ENCODE results near the gene CENPB. TPM values are rescaled to one million over a fixed set of nuclear protein-coding genes. Genes with fewer than 3 reads are reported as not detected.

CENPB gene
- total RNA-seq, 1 experiment from 2014 or later = 84.3 TPM

DNA sequence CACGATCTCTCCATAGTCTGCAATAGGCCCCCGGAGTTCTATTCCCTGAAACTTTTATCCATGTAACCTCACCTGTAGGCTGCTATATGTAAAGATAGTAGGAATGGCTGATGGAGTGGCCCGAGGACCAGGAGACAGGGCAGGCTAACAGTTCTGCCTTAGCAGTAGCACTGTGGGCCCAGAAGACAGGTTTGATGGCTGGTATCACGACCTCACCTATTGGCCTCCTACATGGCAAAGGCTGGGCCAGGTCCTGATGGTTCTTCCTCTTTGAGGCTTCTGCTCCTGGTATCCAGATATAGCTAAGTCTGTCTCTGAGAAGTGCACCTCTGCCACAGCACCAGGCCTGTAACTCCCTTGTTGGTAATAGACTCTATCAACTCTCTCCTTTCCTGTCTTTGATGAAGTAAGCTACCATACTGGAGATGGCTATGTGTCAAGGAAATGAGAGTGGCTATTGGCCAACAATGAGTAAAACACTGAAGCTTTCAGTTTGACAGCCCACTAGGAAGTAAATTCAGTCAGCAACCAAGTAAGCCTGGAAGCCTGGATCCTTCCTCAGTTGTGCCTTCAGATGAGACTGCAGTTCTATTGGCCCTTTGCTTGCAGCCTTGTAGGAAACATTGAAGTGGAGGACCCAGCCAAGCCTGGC lies 11.0 kb downstream of the CENPB start:
- Mint-ChIP-seq H3K4me3 (ENCODE audit: unreplicated experiment) (no peak overlapping the region), H3K27me3 (ENCODE audit: insufficient read depth, unreplicated experiment) (peaks cover 3% of the 10 kb centered on the region), H3K9me3 (ENCODE audit: unreplicated experiment) (no peaks in the 10 kb centered on the region), H3K4me1 (ENCODE audit: low read depth, unreplicated experiment) (no peaks in the 10 kb centered on the region), H3K27ac (ENCODE audit: unreplicated experiment) (no peak overlapping the region), H3K36me3 (ENCODE audit: insufficient read depth, unreplicated experiment) (no peaks in the 10 kb centered on the region)
- H3K9me3 ChIP-seq = no peaks in the 10 kb centered on the region
- no peak overlapping the region for H3K4me3 ChIP-seq (ENCODE audit: low read depth, low read length)
- TF ChIP-seq, protein P1, sequence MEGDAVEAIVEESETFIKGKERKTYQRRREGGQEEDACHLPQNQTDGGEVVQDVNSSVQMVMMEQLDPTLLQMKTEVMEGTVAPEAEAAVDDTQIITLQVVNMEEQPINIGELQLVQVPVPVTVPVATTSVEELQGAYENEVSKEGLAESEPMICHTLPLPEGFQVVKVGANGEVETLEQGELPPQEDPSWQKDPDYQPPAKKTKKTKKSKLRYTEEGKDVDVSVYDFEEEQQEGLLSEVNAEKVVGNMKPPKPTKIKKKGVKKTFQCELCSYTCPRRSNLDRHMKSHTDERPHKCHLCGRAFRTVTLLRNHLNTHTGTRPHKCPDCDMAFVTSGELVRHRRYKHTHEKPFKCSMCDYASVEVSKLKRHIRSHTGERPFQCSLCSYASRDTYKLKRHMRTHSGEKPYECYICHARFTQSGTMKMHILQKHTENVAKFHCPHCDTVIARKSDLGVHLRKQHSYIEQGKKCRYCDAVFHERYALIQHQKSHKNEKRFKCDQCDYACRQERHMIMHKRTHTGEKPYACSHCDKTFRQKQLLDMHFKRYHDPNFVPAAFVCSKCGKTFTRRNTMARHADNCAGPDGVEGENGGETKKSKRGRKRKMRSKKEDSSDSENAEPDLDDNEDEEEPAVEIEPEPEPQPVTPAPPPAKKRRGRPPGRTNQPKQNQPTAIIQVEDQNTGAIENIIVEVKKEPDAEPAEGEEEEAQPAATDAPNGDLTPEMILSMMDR (IDR thresholded peaks at IDR 0.05; ENCODE audit: insufficient read depth in 1 of 2, low read depth in 1 of 2, low read length in 1 of 2, severe bottlenecking in 1 of 2, unreplicated experiment in 1 of 2) = no peak
- CTCF ChIA-PET = no interaction called here
- no peak for DNase-seq
- no peaks in the 10 kb centered on the region for H3K36me3 ChIP-seq (ENCODE audit: control insufficient read depth, insufficient read depth, low read length)
- no peaks in the 10 kb centered on the region; the same call in 1 of the 2 replicates for H3K4me1 ChIP-seq
- intact Hi-C loops (cut with micrococcal nuclease; ENCODE audit: unreplicated experiment) = no loop called here
- BruUV-seq (replicated peaks) = no TSS peak
- POLR2A ChIA-PET = no interaction called here
- no peaks in the 10 kb centered on the region for H3K27me3 ChIP-seq (replicated peaks; ENCODE audit: control insufficient read depth, insufficient read depth, low read length)

DNA sequence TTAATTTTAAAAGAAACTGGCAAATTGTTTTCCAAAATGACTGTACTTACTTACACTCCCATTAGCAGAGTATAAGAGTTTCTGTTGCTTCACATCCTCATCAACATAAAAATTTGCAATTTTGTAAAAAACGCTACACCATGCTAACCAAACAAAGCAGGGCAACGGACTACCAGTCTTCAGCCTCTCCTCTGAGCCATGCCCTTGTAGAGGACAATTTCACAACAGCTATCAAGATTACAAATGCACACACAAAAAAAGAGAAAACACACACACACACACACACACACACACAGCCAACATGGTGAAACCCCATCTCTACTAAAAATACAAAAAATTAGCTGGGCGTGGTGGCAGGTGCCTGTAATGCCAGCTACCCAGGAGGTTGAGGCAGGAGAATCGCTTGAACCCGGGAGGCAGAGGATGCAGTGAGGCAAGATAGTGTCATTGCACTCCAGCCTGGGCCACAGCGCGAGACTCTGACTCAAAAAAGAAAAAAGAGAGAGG lies 14.9 kb downstream of the CENPB start:
- no peak for DNase-seq
- Mint-ChIP-seq H3K9me3 (ENCODE audit: unreplicated experiment) (no peaks in the 10 kb centered on the region), H3K27me3 (ENCODE audit: insufficient read depth, unreplicated experiment) (no peaks in the 10 kb centered on the region), H3K4me1 (ENCODE audit: low read depth, unreplicated experiment) (peaks cover 7% of the 10 kb centered on the region), H3K36me3 (ENCODE audit: insufficient read depth, unreplicated experiment) (peaks cover 8% of the 10 kb centered on the region), H3K27ac (ENCODE audit: unreplicated experiment) (no peak overlapping the region), H3K4me3 (ENCODE audit: unreplicated experiment) (no peak overlapping the region)
- Histone ChIP-seq H3K36me3 (ENCODE audit: control insufficient read depth, insufficient read depth, low read length) (no peaks in the 10 kb centered on the region), H3K9me3 (no peaks in the 10 kb centered on the region), H3K4me3 (ENCODE audit: low read depth, low read length) (no peak overlapping the region), H3K4me1 (peaks cover 8% of the 10 kb centered on the region), H3K27me3 (replicated peaks; ENCODE audit: control insufficient read depth, insufficient read depth, low read length) (no peaks in the 10 kb centered on the region)
- ChIA-PET POLR2A (no interaction called here), CTCF (interaction anchor here (1.3 kb wide), 1 partner anchor 95 kb away, joined by 3 read pairs; no protein-coding TSS in a partner anchor)
- BruUV-seq (replicated peaks) = no TSS peak
- intact Hi-C loops (cut with micrococcal nuclease; ENCODE audit: unreplicated experiment) = no loop called here
- TF ChIP-seq, protein P1 (IDR thresholded peaks at IDR 0.05; ENCODE audit: insufficient read depth in 1 of 2, low read depth in 1 of 2, low read length in 1 of 2, severe bottlenecking in 1 of 2, unreplicated experiment in 1 of 2) = no peak

DNA sequence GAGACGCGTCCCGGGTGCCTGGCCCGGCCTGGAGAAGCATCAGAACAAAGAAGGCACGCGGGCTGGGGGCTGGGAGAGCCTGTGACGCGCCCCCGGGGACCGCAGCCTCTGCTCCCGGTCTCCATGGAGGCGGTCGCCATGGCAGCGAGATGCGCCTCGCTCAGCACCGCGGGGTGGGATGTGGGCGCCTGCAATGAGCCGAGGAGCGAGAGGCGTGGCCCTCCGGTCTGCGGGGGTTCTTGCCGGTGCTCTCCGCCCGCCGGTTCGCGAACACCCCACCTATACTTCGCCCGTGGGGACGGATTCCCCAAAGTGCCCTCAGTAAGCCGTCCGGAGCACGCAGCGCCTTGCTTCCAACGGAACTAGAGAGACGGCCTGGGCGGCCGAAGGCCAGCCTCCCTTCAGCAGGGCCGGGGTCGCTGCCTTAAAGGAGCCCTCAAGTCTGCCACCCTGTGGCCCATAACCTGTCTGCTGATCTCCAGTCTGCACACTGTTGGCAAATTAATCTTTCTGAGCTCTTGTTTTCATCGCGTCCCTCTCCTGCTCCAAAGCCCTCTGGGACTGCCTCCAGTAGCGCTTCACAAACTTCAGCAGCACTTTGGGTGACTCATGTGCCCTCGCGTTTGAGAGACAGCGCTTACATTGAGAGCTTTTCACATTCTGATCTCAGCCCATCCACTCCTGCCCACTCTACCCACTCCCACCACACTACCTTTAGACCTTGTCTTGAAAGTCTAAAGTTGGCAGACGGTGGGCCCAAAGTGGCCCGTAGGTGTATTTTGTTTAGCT lies 18.0 kb downstream of the CENPB start:
- Mint-ChIP-seq H3K4me3 (ENCODE audit: unreplicated experiment) (peak overlapping the region; percentile 90), H3K9me3 (ENCODE audit: unreplicated experiment) (no peaks in the 10 kb centered on the region), H3K27me3 (ENCODE audit: insufficient read depth, unreplicated experiment) (no peaks in the 10 kb centered on the region), H3K36me3 (ENCODE audit: insufficient read depth, unreplicated experiment) (peaks cover 8% of the 10 kb centered on the region), H3K4me1 (ENCODE audit: low read depth, unreplicated experiment) (peaks cover 7% of the 10 kb centered on the region), H3K27ac (ENCODE audit: unreplicated experiment) (peak overlapping the region; percentile 90)
- Histone ChIP-seq H3K9me3 (no peaks in the 10 kb centered on the region), H3K27me3 (replicated peaks; ENCODE audit: control insufficient read depth, insufficient read depth, low read length) (no peaks in the 10 kb centered on the region), H3K4me1 (peaks cover 11% of the 10 kb centered on the region), H3K36me3 (ENCODE audit: control insufficient read depth, insufficient read depth, low read length) (no peaks in the 10 kb centered on the region), H3K4me3 (ENCODE audit: low read depth, low read length) (peak overlapping the region; percentile 91)
- DNase-seq = peak; percentile 88 to 89
- TSS peak; percentile 68 for BruUV-seq (replicated peaks)
- TF ChIP-seq, protein P1 (IDR thresholded peaks at IDR 0.05; ENCODE audit: insufficient read depth in 1 of 2, low read depth in 1 of 2, low read length in 1 of 2, severe bottlenecking in 1 of 2, unreplicated experiment in 1 of 2) = peak; percentile 54 to 83
- POLR2A ChIA-PET = interaction anchor here (0.5 to 1.9 kb wide), 6 partner anchors 13 to 92 kb away, joined by 3 to 11 read pairs (median 5); partner anchors contain the start of genes CDC25B, CENPB and SPEF1
- intact Hi-C loops (cut with micrococcal nuclease; ENCODE audit: unreplicated experiment) = loop anchor here (1.0 to 2.0 kb wide), 4 partner anchors 13 to 92 kb away; partner anchors contain the start of gene SPEF1
- CTCF ChIA-PET = interaction anchor here (0.5 to 3.8 kb wide), 24 partner anchors 8 to 427 kb away, joined by 3 to 49 read pairs (median 8); partner anchors contain the start of genes AP5S1, CENPB, SIGLEC1 and SPEF1
